ENCODE results near the gene LRRIQ1. TPM values are rescaled to one million over a fixed set of nuclear protein-coding genes. Genes with fewer than 3 reads are reported as not detected.
A peak's percentile ranks its signal among the peaks of the same experiment; 100 is the strongest.

The LRRIQ1 gene
- total RNA-seq, 1 donor from 2014 or later: 3.8 TPM

DNA sequence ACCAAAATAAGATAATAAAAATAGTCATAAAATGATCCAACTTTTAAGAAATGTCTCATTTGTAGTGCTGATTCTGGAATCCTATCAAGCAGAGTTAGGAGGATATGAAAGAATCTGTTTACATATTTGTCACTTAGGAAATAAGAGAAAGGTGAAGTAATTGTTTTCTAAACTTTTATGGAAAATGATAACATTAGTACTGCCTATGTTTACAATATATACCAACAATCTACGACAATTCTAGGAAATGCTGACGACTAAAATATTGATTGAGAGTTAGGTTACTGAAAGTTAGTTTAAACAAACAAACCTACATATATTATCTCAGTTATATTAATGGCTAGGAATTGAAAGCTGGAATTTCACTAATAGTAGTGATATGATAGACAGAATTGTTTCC, 18.1 kb upstream of the LRRIQ1 start:
- TF ChIP-seq, protein P1, sequence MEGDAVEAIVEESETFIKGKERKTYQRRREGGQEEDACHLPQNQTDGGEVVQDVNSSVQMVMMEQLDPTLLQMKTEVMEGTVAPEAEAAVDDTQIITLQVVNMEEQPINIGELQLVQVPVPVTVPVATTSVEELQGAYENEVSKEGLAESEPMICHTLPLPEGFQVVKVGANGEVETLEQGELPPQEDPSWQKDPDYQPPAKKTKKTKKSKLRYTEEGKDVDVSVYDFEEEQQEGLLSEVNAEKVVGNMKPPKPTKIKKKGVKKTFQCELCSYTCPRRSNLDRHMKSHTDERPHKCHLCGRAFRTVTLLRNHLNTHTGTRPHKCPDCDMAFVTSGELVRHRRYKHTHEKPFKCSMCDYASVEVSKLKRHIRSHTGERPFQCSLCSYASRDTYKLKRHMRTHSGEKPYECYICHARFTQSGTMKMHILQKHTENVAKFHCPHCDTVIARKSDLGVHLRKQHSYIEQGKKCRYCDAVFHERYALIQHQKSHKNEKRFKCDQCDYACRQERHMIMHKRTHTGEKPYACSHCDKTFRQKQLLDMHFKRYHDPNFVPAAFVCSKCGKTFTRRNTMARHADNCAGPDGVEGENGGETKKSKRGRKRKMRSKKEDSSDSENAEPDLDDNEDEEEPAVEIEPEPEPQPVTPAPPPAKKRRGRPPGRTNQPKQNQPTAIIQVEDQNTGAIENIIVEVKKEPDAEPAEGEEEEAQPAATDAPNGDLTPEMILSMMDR (conservative IDR thresholded peaks at IDR 0.05): no peak
- Mint-ChIP-seq H3K27me3 (ENCODE audit: low read depth) (no peaks in the 10 kb centered on the region), H3K27ac (ENCODE audit: unreplicated experiment) (no peak overlapping the region), H3K9me3 (peaks cover 2% of the 10 kb centered on the region), H3K4me3 (no peak overlapping the region), H3K36me3 (ENCODE audit: low read depth) (no peaks in the 10 kb centered on the region), H3K4me1 (peaks cover 4% of the 10 kb centered on the region)
- no peak for DNase-seq (ENCODE audit: low read depth, low spot score)

DNA sequence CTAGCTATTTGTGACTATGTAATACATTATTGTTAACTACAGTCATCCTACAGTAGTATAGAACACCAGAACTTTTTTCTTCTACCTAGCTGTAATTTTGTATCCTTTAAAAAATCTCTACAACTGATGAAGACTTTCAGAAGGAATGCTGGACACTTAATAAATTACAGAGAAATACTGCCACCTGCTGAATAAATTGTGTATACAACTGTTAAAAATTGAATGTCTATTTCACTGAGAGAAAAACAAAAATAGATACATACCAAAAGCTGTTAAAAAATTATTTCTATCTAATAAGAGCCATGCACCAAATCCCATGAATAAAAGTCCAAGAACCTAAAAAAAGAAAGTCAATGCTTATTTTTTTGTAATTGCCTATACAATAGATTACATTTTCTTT, 6.7 kb upstream of the LRRIQ1 start:
- H3K27ac Mint-ChIP-seq (ENCODE audit: unreplicated experiment): no peak overlapping the region
- TF ChIP-seq, protein P1 (conservative IDR thresholded peaks at IDR 0.05): peak; percentile 78
- H3K27me3 Mint-ChIP-seq (ENCODE audit: low read depth): peaks cover 60% of the 10 kb centered on the region
- no peak for DNase-seq (ENCODE audit: low read depth, low spot score)
- H3K4me1 Mint-ChIP-seq: no peaks in the 10 kb centered on the region
- H3K36me3 Mint-ChIP-seq (ENCODE audit: low read depth): no peaks in the 10 kb centered on the region
- no peak overlapping the region for H3K4me3 Mint-ChIP-seq
- H3K9me3 Mint-ChIP-seq: no peaks in the 10 kb centered on the region

DNA sequence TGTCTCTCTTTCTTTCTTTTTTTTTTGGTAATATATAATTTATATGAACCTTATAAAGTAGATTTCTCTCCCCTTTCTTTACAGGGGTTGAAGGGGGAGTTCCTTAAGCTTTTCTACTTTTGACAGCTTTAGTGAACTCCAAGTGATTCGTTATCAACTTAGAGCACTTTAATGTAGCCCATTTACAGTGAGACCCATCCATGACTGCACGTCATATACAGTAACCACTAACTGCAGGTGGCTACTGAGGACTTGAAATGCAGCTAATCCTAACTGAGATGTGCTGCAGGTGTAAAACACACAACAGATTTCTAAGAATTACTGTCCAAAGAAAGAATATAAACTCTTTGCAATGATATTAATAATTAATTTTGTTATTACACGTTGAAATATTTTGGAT, 582 bp downstream of the LRRIQ1 start:
- TF ChIP-seq, protein P1 (conservative IDR thresholded peaks at IDR 0.05): no peak
- Mint-ChIP-seq H3K27ac (ENCODE audit: unreplicated experiment) (no peak overlapping the region), H3K4me3 (peak overlapping the region; percentile 90)

DNA sequence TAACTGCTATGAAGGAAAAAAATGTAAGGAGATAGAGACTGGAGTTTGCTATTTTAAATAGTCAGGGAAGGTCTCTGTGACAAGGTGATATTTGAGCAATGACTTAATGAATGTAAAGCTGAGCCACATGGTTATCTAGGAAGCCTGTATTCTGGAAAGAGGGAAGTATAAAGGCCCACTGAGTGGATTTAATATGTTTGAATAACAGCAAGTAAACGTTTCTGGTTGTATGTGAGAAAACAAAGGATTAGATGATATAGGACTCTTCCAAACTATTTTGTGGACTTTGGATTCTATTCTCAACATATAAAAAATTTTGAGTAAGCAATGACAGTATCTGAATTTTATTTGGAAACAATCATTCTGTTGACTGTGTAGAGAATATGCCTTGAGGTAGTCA, 5.2 kb downstream of the LRRIQ1 start:
- no peak overlapping the region for H3K4me3 Mint-ChIP-seq

More for the DNA sequence above, 582 bp downstream of the LRRIQ1 start:
- Mint-ChIP-seq H3K9me3 (no peaks in the 10 kb centered on the region), H3K4me1 (peaks cover 10% of the 10 kb centered on the region), H3K27me3 (ENCODE audit: low read depth) (peaks cover 41% of the 10 kb centered on the region), H3K36me3 (ENCODE audit: low read depth) (no peaks in the 10 kb centered on the region)
- no peak for DNase-seq (ENCODE audit: low read depth, low spot score)

DNA sequence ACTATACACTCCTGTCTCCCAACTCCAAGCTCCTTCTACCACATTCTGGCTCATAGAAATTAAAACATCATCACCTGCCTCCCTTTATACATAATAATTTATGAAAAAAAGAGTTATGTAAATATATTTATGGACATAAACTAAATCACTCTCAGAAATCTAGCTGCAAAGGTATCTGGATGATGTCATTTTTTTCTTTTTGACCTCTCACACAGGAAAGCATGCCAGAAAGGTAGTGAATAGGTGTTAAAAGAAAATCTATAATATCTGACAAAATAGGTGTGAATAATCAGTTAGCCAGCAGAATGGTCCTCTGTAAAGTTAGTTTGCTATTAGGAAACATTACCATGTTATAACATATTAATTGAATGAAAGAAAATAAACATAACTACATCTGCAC, 7.7 kb downstream of the LRRIQ1 start:
- H3K36me3 Mint-ChIP-seq (ENCODE audit: low read depth): peaks cover 6% of the 10 kb centered on the region
- H3K27me3 Mint-ChIP-seq (ENCODE audit: low read depth): no peaks in the 10 kb centered on the region
- TF ChIP-seq, protein P1 (conservative IDR thresholded peaks at IDR 0.05): no peak
- H3K4me1 Mint-ChIP-seq: no peaks in the 10 kb centered on the region
- H3K9me3 Mint-ChIP-seq: no peaks in the 10 kb centered on the region
- no peak for DNase-seq (ENCODE audit: low read depth, low spot score)
- H3K27ac Mint-ChIP-seq (ENCODE audit: unreplicated experiment): no peak overlapping the region
- no peak overlapping the region for H3K4me3 Mint-ChIP-seq

More for the DNA sequence above, 5.2 kb downstream of the LRRIQ1 start:
- TF ChIP-seq, protein P1 (conservative IDR thresholded peaks at IDR 0.05): no peak
- Mint-ChIP-seq H3K4me1 (peaks cover 3% of the 10 kb centered on the region), H3K27me3 (ENCODE audit: low read depth) (peaks cover 9% of the 10 kb centered on the region), H3K27ac (ENCODE audit: unreplicated experiment) (no peak overlapping the region), H3K36me3 (ENCODE audit: low read depth) (no peaks in the 10 kb centered on the region), H3K9me3 (no peaks in the 10 kb centered on the region)
- DNase-seq (ENCODE audit: low read depth, low spot score): no peak
